ENCODE measurements around the gene DPPA2.

Gene DPPA2

GRCh38 chr3:109346770-109347295, 30.5 kb upstream of the DPPA2 start:
- H3K27ac ChIP-seq (ENCODE audit: extremely low read depth, low read depth, low read length) = no peak overlapping the region
- no peaks in the 10 kb centered on the region for H3K9me3 ChIP-seq (ENCODE audit: control insufficient read depth, insufficient read depth, low read depth, low read length)
- H3K4me1 ChIP-seq (ENCODE audit: control insufficient read depth, insufficient read depth, low read length) = no peaks in the 10 kb centered on the region
- H3K36me3 ChIP-seq (ENCODE audit: control insufficient read depth in 2 of 2, insufficient read depth in 1 of 2, low read length in 2 of 2) = no peaks in the 10 kb centered on the region
- ChIA-PET POLR2A (no interaction called here), CTCF (no interaction called here)
- TF ChIP-seq ZNF146 (tag by site-specific recombination; IDR thresholded peaks at IDR 0.05) (no peak), ZNF366 (tag by site-specific recombination; conservative IDR thresholded peaks at IDR 0.05) (no peak), ZNF324 (tag by site-specific recombination; IDR thresholded peaks at IDR 0.05) (no peak), ZNF169 (tag by site-specific recombination; IDR thresholded peaks at IDR 0.05) (no peak)
- no peak overlapping the region for H3K4me3 ChIP-seq (ENCODE audit: low read depth, low read length)

DNA sequence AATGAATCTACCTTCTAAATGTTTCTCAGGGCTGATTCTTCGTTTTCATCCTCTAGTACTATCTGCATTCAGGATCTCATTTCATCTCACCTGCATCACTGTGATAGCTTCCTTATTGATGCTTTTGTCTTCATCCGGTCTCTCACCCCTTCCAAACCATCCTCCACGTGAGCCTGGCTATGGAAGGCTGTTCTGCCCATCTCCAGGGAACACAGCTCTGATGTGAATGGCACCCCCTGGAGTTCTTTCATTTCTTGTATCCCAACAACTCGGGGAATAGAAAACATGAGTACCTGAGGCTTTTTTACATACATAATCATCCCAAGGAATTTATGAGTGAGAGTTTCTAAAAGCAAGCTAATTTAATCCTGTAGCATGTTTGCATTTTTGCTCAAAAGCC, 29.8 kb upstream of the DPPA2 start:
- ChIA-PET CTCF (no interaction called here), POLR2A (no interaction called here)
- H3K4me1 ChIP-seq (ENCODE audit: control insufficient read depth, insufficient read depth, low read length) = no peaks in the 10 kb centered on the region
- H3K4me3 ChIP-seq (ENCODE audit: low read depth, low read length) = no peak overlapping the region
- H3K27ac ChIP-seq (ENCODE audit: extremely low read depth, low read depth, low read length) = no peak overlapping the region
- no peaks in the 10 kb centered on the region for H3K9me3 ChIP-seq (ENCODE audit: control insufficient read depth, insufficient read depth, low read depth, low read length)
- no peaks in the 10 kb centered on the region for H3K36me3 ChIP-seq (ENCODE audit: control insufficient read depth in 2 of 2, insufficient read depth in 1 of 2, low read length in 2 of 2)
- TF ChIP-seq ZNF473 (tag by site-specific recombination; IDR thresholded peaks at IDR 0.05) (no peak), ZNF114 (tag by site-specific recombination; IDR thresholded peaks at IDR 0.05) (no peak), ZNF621 (tag by site-specific recombination; IDR thresholded peaks at IDR 0.05) (no peak), ZNF366 (tag by site-specific recombination; conservative IDR thresholded peaks at IDR 0.05) (no peak), GLI4 (tag by site-specific recombination; IDR thresholded peaks at IDR 0.05) (no peak), ZNF354C (tag by site-specific recombination; IDR thresholded peaks at IDR 0.05; ENCODE audit: borderline replicate concordance, low read depth) (no peak), ZSCAN30 (tag by site-specific recombination; IDR thresholded peaks at IDR 0.05) (no peak)
- TF ChIP-seq, protein P1, sequence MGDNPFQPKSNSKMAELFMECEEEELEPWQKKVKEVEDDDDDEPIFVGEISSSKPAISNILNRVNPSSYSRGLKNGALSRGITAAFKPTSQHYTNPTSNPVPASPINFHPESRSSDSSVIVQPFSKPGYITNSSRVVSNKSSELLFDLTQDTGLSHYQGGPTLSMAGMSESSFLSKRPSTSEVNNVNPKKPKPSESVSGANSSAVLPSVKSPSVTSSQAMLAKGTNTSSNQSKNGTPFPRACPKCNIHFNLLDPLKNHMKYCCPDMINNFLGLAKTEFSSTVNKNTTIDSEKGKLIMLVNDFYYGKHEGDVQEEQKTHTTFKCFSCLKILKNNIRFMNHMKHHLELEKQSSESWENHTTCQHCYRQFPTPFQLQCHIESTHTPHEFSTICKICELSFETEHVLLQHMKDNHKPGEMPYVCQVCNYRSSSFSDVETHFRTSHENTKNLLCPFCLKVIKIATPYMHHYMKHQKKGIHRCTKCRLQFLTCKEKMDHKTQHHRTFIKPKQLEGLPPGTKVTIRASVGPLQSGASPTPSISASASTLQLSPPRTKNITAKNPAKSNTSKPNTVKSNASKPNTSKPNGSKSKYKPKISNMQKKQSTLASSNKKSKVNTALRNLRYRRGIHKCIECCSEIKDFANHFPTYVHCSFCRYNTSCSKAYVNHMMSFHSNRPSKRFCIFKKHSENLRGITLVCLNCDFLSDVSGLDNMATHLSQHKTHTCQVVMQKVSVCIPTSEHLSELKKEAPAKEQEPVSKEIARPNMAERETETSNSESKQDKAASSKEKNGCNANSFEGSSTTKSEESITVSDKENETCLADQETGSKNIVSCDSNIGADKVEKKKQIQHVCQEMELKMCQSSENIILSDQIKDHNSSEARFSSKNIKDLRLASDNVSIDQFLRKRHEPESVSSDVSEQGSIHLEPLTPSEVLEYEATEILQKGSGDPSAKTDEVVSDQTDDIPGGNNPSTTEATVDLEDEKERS (tag by site-specific recombination; IDR thresholded peaks at IDR 0.05) = no peak

GRCh38 chr3:109339714-109340648, 23.7 kb upstream of the DPPA2 start:
- POLR2A ChIA-PET = no interaction called here
- Histone ChIP-seq H3K36me3 (ENCODE audit: control insufficient read depth in 2 of 2, insufficient read depth in 1 of 2, low read length in 2 of 2) (no peaks in the 10 kb centered on the region), H3K27ac (ENCODE audit: extremely low read depth, low read depth, low read length) (no peak overlapping the region), H3K4me1 (ENCODE audit: control insufficient read depth, insufficient read depth, low read length) (no peaks in the 10 kb centered on the region), H3K9me3 (ENCODE audit: control insufficient read depth, insufficient read depth, low read depth, low read length) (no peaks in the 10 kb centered on the region), H3K4me3 (ENCODE audit: low read depth, low read length) (no peak overlapping the region)
- CTCF ChIA-PET = no interaction called here
- TF ChIP-seq ZNF114 (tag by site-specific recombination; IDR thresholded peaks at IDR 0.05) (no peak), ZNF426 (tag by site-specific recombination; IDR thresholded peaks at IDR 0.05) (no peak), SETDB1 (IDR thresholded peaks at IDR 0.05; ENCODE audit: insufficient read length, low read length) (no peak), PBX3 (CRISPR knock-in tag; IDR thresholded peaks at IDR 0.05) (no peak), MEIS1 (CRISPR knock-in tag; IDR thresholded peaks at IDR 0.05; ENCODE audit: borderline replicate concordance) (no peak), WT1 (tag by site-specific recombination; IDR thresholded peaks at IDR 0.05) (no peak), KLF7 (tag by site-specific recombination; IDR thresholded peaks at IDR 0.05; ENCODE audit: borderline replicate concordance) (no peak), ZNF670 (tag by site-specific recombination; IDR thresholded peaks at IDR 0.05; ENCODE audit: low read depth) (no peak), ZNF239 (tag by site-specific recombination; IDR thresholded peaks at IDR 0.05) (no peak), ZNF677 (tag by site-specific recombination; IDR thresholded peaks at IDR 0.05) (no peak), ZNF610 (tag by site-specific recombination; IDR thresholded peaks at IDR 0.05; ENCODE audit: borderline replicate concordance) (no peak), ZNF391 (tag by site-specific recombination; IDR thresholded peaks at IDR 0.05; ENCODE audit: borderline replicate concordance, low read depth) (no peak)
- TF ChIP-seq, protein P2, sequence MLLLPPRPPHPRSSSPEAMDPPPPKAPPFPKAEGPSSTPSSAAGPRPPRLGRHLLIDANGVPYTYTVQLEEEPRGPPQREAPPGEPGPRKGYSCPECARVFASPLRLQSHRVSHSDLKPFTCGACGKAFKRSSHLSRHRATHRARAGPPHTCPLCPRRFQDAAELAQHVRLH (tag by site-specific recombination; IDR thresholded peaks at IDR 0.05) = no peak
- TF ChIP-seq, protein P3, sequence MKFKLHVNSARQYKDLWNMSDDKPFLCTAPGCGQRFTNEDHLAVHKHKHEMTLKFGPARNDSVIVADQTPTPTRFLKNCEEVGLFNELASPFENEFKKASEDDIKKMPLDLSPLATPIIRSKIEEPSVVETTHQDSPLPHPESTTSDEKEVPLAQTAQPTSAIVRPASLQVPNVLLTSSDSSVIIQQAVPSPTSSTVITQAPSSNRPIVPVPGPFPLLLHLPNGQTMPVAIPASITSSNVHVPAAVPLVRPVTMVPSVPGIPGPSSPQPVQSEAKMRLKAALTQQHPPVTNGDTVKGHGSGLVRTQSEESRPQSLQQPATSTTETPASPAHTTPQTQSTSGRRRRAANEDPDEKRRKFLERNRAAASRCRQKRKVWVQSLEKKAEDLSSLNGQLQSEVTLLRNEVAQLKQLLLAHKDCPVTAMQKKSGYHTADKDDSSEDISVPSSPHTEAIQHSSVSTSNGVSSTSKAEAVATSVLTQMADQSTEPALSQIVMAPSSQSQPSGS (tag by site-specific recombination; IDR thresholded peaks at IDR 0.05; ENCODE audit: low read depth) = no peak
